ENCODE data around the gene IL19.

The IL19 gene

DNA sequence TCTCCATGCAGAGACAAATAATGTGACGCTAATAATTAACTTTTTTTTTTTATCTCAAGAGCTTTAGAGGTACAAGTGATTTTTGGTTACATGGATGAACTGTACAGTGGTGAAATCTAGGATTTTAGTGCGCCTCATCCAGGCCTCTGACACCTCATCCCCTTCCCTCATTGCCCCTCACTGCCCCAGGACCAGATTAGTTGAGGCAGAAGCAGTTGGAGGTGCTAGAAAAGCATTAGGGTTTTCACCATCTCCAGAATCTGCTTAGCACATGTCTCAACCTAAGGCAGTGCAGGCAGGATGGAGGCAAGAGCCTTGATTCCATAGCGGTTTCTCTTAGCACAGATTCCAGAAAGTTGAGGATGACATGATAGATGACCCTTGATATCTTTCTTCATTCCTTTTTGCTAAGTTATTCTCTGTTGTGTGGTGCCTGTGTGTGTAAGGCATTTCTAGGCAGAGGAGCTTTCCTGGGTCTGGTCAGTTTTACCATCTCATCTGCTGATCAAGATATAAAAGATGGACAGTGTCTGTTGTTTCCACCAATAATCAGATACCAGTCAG lies 18.0 kb downstream of the IL19 start:
- peaks cover 38% of the 10 kb centered on the region for H3K4me1 ChIP-seq (ENCODE audit: insufficient read depth, low read length, severe bottlenecking)

DNA sequence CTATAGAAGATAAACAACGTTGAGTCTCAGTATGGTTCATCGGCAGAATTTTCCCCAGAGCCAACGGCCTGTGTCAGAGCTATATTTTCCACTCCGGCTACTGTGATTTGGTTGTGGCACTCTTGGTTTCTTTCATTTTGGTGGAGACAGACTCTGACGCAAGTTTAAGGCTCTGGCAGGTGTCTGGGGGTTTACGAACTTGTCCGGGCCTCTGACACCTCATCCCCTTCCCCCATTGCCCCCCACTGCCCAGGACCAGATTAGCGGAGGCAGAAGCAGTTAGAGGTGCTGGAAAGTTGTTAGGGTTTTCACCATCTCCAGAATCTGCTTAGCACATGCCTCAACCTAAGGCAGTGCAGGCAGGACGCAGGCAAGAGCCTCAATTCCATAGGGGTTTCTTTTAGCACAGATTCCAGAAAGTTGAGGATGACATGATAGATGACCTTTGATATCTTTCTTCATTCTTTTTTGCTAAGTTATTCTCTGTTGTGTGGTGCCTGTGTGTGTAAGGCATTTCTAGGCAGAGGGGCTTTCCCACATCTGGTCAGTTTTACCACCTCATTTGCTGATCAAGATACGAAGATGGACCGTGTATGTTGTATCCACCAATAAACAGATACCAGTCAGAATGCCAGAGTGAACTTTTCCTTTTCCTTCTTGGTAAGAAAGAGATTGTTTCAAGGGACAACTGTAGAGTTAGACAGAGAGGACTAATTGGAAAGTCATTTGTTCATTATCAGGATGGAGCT lies 20.1 kb downstream of the IL19 start:
- H3K27me3 ChIP-seq (ENCODE audit: insufficient read depth, low read length) = no peaks in the 10 kb centered on the region
- no peak overlapping the region for H3K9ac ChIP-seq (ENCODE audit: low read length)
- peaks cover 39% of the 10 kb centered on the region for H3K4me1 ChIP-seq (ENCODE audit: insufficient read depth, low read length, severe bottlenecking)
- no peaks in the 10 kb centered on the region for H3K79me2 ChIP-seq (ENCODE audit: insufficient read depth, low read length)
- peak overlapping the region; percentile 21 for H3K4me3 ChIP-seq (ENCODE audit: low read depth, low read length, poor library complexity, severe bottlenecking)
- H2AFZ ChIP-seq (ENCODE audit: low read length) = no peak overlapping the region
- H3K36me3 ChIP-seq (ENCODE audit: insufficient read depth, low read length) = no peaks in the 10 kb centered on the region
- no peaks in the 10 kb centered on the region for H3F3A ChIP-seq (ENCODE audit: insufficient read depth, low read length)
- H4K20me1 ChIP-seq (ENCODE audit: insufficient read depth, low read length) = no peaks in the 10 kb centered on the region
- peak overlapping the region; percentile 59 for H3K27ac ChIP-seq (ENCODE audit: low read depth, low read length, poor library complexity, severe bottlenecking)
- no peaks in the 10 kb centered on the region for H3K9me3 ChIP-seq (ENCODE audit: low read length)
- no peak for TF ChIP-seq EZH2 (IDR thresholded peaks at IDR 0.05; ENCODE audit: borderline replicate concordance, low read length)
- TF ChIP-seq, protein P1, sequence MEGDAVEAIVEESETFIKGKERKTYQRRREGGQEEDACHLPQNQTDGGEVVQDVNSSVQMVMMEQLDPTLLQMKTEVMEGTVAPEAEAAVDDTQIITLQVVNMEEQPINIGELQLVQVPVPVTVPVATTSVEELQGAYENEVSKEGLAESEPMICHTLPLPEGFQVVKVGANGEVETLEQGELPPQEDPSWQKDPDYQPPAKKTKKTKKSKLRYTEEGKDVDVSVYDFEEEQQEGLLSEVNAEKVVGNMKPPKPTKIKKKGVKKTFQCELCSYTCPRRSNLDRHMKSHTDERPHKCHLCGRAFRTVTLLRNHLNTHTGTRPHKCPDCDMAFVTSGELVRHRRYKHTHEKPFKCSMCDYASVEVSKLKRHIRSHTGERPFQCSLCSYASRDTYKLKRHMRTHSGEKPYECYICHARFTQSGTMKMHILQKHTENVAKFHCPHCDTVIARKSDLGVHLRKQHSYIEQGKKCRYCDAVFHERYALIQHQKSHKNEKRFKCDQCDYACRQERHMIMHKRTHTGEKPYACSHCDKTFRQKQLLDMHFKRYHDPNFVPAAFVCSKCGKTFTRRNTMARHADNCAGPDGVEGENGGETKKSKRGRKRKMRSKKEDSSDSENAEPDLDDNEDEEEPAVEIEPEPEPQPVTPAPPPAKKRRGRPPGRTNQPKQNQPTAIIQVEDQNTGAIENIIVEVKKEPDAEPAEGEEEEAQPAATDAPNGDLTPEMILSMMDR (IDR thresholded peaks at IDR 0.05; ENCODE audit: low read length) = no peak
- H3K4me2 ChIP-seq (ENCODE audit: low read length) = peak overlapping the region; percentile 48
- no peaks in the 10 kb centered on the region for H3K9me2 ChIP-seq (ENCODE audit: low read depth, low read length)

More for the DNA sequence above, 18.0 kb downstream of the IL19 start:
- H3K27me3 ChIP-seq (ENCODE audit: insufficient read depth, low read length) = no peaks in the 10 kb centered on the region
- no peak overlapping the region for H3K9ac ChIP-seq (ENCODE audit: low read length)
- no peaks in the 10 kb centered on the region for H3K9me2 ChIP-seq (ENCODE audit: low read depth, low read length)
- H3K4me2 ChIP-seq (ENCODE audit: low read length) = no peak overlapping the region
- H3K36me3 ChIP-seq (ENCODE audit: insufficient read depth, low read length) = no peaks in the 10 kb centered on the region
- TF ChIP-seq EZH2 (IDR thresholded peaks at IDR 0.05; ENCODE audit: borderline replicate concordance, low read length) = no peak
- TF ChIP-seq, protein P1 (IDR thresholded peaks at IDR 0.05; ENCODE audit: low read length) = no peak
- no peaks in the 10 kb centered on the region for H4K20me1 ChIP-seq (ENCODE audit: insufficient read depth, low read length)
- no peaks in the 10 kb centered on the region for H3K79me2 ChIP-seq (ENCODE audit: insufficient read depth, low read length)
- no peak overlapping the region for H3K27ac ChIP-seq (ENCODE audit: low read depth, low read length, poor library complexity, severe bottlenecking)
- no peak overlapping the region for H3K4me3 ChIP-seq (ENCODE audit: low read depth, low read length, poor library complexity, severe bottlenecking)
- H2AFZ ChIP-seq (ENCODE audit: low read length) = no peak overlapping the region
- H3F3A ChIP-seq (ENCODE audit: insufficient read depth, low read length) = no peaks in the 10 kb centered on the region
- H3K9me3 ChIP-seq (ENCODE audit: low read length) = no peaks in the 10 kb centered on the region

DNA sequence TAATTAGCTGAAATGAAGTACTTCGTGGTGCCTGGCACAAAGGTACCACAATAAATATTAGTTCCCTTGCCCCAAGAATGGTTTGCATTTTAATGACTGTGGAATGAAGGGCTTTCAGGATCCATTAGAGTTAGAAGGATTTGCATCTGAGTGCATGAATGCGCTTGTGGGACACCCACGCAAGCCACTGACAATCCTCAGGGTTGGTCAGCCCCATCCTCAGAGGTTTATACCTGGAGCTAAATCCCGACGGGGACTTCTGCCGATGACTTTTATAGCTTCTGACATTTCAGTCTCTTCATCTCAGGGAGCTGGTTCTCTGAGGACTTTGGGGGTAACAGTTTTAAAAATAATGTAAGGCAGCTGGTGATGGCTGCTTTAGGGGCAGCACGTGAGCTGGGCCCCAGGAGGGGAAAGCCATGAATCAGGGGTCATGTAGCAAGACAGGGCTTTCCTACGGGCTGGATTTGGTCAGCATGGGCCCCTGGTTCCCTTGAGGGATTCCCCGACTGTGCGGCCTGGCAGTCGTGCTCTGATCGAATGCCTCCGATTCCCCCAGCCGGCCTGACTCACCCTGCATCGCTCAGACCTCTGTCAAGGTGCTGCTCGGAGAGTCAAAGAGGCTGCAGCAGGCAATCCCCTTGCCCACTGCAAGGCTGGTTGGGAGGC lies 22.5 kb downstream of the IL19 start:
- H3K9me3 ChIP-seq (ENCODE audit: low read length) = no peaks in the 10 kb centered on the region
- H3K4me3 ChIP-seq (ENCODE audit: low read depth, low read length, poor library complexity, severe bottlenecking) = no peak overlapping the region
- H3K27me3 ChIP-seq (ENCODE audit: insufficient read depth, low read length) = no peaks in the 10 kb centered on the region
- H3F3A ChIP-seq (ENCODE audit: insufficient read depth, low read length) = no peaks in the 10 kb centered on the region
- no peaks in the 10 kb centered on the region for H3K9me2 ChIP-seq (ENCODE audit: low read depth, low read length)
- no peaks in the 10 kb centered on the region for H4K20me1 ChIP-seq (ENCODE audit: insufficient read depth, low read length)
- peaks cover 39% of the 10 kb centered on the region for H3K4me1 ChIP-seq (ENCODE audit: insufficient read depth, low read length, severe bottlenecking)
- H3K27ac ChIP-seq (ENCODE audit: low read depth, low read length, poor library complexity, severe bottlenecking) = no peak overlapping the region
- no peak for TF ChIP-seq EZH2 (IDR thresholded peaks at IDR 0.05; ENCODE audit: borderline replicate concordance, low read length)
- TF ChIP-seq, protein P1 (IDR thresholded peaks at IDR 0.05; ENCODE audit: low read length) = no peak
- H3K79me2 ChIP-seq (ENCODE audit: insufficient read depth, low read length) = no peaks in the 10 kb centered on the region
- H3K9ac ChIP-seq (ENCODE audit: low read length) = no peak overlapping the region
- H2AFZ ChIP-seq (ENCODE audit: low read length) = no peak overlapping the region
- no peak overlapping the region for H3K4me2 ChIP-seq (ENCODE audit: low read length)
- H3K36me3 ChIP-seq (ENCODE audit: insufficient read depth, low read length) = no peaks in the 10 kb centered on the region
